Dermis lymphatic vessel endothelial cell (primary cell): ENCODE data around the gene KLHL29. TPM values are rescaled to one million over a fixed set of nuclear protein-coding genes. Genes with fewer than 3 reads are reported as not detected.

ENCODE experiments used
- total RNA-seq: library from RNA; depleted of rRNA; stranded (reverse); fragments of >200 nt; gene quantifications from 2 replicates; pipeline ENCODE4 v1.2.1, GENCODE V29; 2014

The KLHL29 gene
- total RNA-seq: 2.5 and 2.8 TPM in 2 replicates

DNA sequence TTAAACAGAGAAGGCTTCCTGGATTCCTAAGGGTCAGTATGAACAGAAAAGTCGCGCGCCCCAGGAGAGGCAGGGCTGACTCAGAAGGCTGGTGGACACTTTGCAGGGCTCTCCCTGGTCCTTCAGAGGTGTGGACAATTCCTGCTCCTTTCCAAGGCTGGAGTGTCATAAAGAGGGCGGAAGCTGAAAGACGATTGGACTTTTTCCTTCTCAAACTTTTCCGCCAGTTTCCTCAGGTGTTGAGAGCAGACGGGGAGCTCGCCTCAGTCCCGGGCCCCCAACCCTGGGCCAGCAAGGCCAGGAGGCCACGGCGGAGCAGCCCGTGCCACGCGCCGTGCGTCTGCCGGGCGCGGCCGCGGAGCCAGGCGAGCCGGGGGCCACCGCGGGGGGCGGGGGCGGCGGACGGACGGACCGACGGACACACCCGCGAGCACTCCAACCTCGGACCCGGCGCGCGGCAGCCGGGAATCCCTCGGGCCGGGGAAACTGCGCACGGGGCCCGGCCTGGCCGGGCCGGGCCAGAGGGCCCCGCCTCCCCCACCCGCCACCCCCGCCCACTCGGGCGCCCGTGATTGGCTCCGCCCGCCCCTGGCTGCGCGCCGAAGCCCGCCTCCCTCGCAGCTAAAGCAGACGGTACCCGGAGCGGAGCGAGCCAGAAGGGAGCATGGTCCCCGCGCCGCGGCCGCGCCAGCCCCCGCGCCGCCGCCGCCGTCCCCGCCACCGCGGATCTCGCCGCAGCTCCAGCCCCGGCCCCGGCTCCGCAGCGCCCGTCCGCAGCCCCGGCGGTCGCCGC lies at the start of gene KLHL29:
KLHL29 (plus strand) TSS at position 629 of the 793 bp plus-strand sequence. CDS start 177,018 bp downstream, outside the sequence.

